Prostate gland (tissue), 2 donors: ENCODE results near the gene FGF1.

ENCODE experiments used
- POLR2AphosphoS5 ChIP-seq: sonication (generic); formaldehyde crosslinking; IDR thresholded peaks from one replicate; pipeline ENCODE4 v1.6.1; 2017; ENCODE audit warnings: antibody characterized with exemption
- TF ChIP-seq, protein P1 (sequence below), 4 experiments: fragments of 200-600 bp in 2 of 4; fragments of 450-650 bp in 2 of 4; sonication (generic) in 2 of 4; IDR thresholded peaks; 1 replicate in 3 of 4; 2 replicates in 1 of 4; pipeline ENCODE4 v1.5.1; 2016 to 2019; ENCODE audit warnings: antibody characterized with exemption in 4 of 4, mild to moderate bottlenecking in 2 of 4, moderate library complexity in 2 of 4

DNA sequence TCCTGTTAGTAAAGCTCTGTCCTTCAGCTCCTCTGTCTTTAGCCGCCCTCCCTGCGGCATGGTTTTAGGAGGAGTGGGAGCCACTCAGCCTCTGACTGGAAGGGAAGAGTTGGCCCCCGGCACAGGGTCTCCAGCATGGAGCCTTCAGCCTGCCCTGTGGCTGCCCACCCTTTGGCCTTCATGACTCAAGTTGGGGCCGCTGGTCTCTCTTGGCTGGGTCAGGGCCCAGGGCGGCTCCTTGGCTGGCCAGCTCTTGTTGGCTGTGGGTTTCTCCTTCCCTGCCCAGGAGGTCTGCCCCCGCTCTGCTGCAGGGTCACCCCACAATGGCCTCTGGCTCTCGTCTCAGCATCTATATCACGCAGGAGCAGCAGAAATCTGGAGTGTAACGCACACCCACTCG lies 25.7 kb downstream of the FGF1 start:
- TF ChIP-seq, protein P1, sequence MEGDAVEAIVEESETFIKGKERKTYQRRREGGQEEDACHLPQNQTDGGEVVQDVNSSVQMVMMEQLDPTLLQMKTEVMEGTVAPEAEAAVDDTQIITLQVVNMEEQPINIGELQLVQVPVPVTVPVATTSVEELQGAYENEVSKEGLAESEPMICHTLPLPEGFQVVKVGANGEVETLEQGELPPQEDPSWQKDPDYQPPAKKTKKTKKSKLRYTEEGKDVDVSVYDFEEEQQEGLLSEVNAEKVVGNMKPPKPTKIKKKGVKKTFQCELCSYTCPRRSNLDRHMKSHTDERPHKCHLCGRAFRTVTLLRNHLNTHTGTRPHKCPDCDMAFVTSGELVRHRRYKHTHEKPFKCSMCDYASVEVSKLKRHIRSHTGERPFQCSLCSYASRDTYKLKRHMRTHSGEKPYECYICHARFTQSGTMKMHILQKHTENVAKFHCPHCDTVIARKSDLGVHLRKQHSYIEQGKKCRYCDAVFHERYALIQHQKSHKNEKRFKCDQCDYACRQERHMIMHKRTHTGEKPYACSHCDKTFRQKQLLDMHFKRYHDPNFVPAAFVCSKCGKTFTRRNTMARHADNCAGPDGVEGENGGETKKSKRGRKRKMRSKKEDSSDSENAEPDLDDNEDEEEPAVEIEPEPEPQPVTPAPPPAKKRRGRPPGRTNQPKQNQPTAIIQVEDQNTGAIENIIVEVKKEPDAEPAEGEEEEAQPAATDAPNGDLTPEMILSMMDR (IDR thresholded peaks at IDR 0.05): no peak
- no peak for TF ChIP-seq POLR2AphosphoS5
